Peyer's patch (tissue), 4 donors: ENCODE data around the gene FAM114A1. TPM values are rescaled to one million over a fixed set of nuclear protein-coding genes. Genes with fewer than 3 reads are reported as not detected.

Experiments used
- DNase-seq, 3 donors: peaks; one replicate each; pipeline ENCODE4 v3.0.0-alpha.2; 2017 to 2019
- H3K27ac ChIP-seq, 4 donors: fragments of 200-600 bp; sonication (generic); one replicate each; pipeline ENCODE4 v1.5.1; 2016 to 2019
- H3K27me3 ChIP-seq, 2 donors: fragments of 200-600 bp; sonication (generic); one replicate each; pipeline ENCODE4 v1.5.1; 2019
- H3K36me3 ChIP-seq, 3 donors: fragments of 200-600 bp; sonication (generic); one replicate each; pipeline ENCODE4 v1.5.1; 2016 to 2019
- H3K4me1 ChIP-seq, 4 donors: fragments of 200-600 bp; sonication (generic); one replicate each; pipeline ENCODE4 v1.5.1; 2016 to 2019
- H3K4me3 ChIP-seq, 4 donors: fragments of 200-600 bp; sonication (generic); 1 replicate in 3 of 4; 2 replicates in 1 of 4; pipeline ENCODE4 v1.5.1; 2016 to 2019; ENCODE audit warnings: mild to moderate bottlenecking in 1 of 4
- H3K9me3 ChIP-seq, 4 donors: fragments of 200-600 bp; sonication (generic); one replicate each; pipeline ENCODE4 v1.5.1; 2016 to 2019; ENCODE audit warnings: mild to moderate bottlenecking in 1 of 4
- CTCF ChIP-seq, 6 experiments: fragments of 450-650 bp in 4 of 6; fragments of 200-600 bp in 2 of 6; sonication (generic) in 1 of 6; IDR thresholded peaks; one replicate each; pipeline ENCODE4 v1.5.1; 2017 to 2019; ENCODE audit warnings: antibody characterized with exemption in 6 of 6, mild to moderate bottlenecking in 3 of 6, moderate library complexity in 1 of 6
- POLR2A ChIP-seq, 2 donors: fragments of 450-650 bp; IDR thresholded peaks; one replicate each; pipeline ENCODE4 v1.5.1; 2017; ENCODE audit warnings: antibody characterized with exemption in 2 of 2, mild to moderate bottlenecking in 2 of 2, moderate library complexity in 2 of 2
- total RNA-seq, 4 donors: library from RNA; depleted of rRNA; stranded (reverse); fragments of >200 nt; gene quantifications; one replicate each; pipeline ENCODE4 v1.1.0, GENCODE V29; 2016

FAM114A1 gene
- total RNA-seq, 4 donors from 2014 or later, result 52.2 to 106 (median 69.0) TPM

- no peak for TF ChIP-seq POLR2A (IDR thresholded peaks at IDR 0.05)
- TF ChIP-seq CTCF (IDR thresholded peaks at IDR 0.05), result no peak
- no peak overlapping the region for H3K27ac ChIP-seq
- H3K36me3 ChIP-seq, result no peaks in the 10 kb centered on the region
- H3K27me3 ChIP-seq, result no peaks in the 10 kb centered on the region
- H3K4me1 ChIP-seq, result no peaks in the 10 kb centered on the region
- no peak overlapping the region for H3K4me3 ChIP-seq
- no peak for DNase-seq
- peaks cover 0 to 4% (median 0%) of the 10 kb centered on the region in 4 donors for H3K9me3 ChIP-seq
Observed at GRCh38 chr4:38832624-38833528, 34.7 kb upstream of the FAM114A1 start.

- peaks cover 0 to 4% (median 0%) of the 10 kb centered on the region in 4 donors for H3K9me3 ChIP-seq
- no peak for TF ChIP-seq POLR2A (IDR thresholded peaks at IDR 0.05)
- TF ChIP-seq CTCF (IDR thresholded peaks at IDR 0.05), result no peak
- no peaks in the 10 kb centered on the region for H3K36me3 ChIP-seq
- no peaks in the 10 kb centered on the region for H3K27me3 ChIP-seq
- H3K4me1 ChIP-seq, result no peaks in the 10 kb centered on the region
- no peak for DNase-seq
- H3K27ac ChIP-seq, result no peak overlapping the region
- no peak overlapping the region for H3K4me3 ChIP-seq
Observed at GRCh38 chr4:38834570-38834969, 33.0 kb upstream of the FAM114A1 start.

- H3K4me1 ChIP-seq, result no peaks in the 10 kb centered on the region
- no peak for TF ChIP-seq POLR2A (IDR thresholded peaks at IDR 0.05)
- no peak for TF ChIP-seq CTCF (IDR thresholded peaks at IDR 0.05)
Observed at GRCh38 chr4:38837334-38837733, 30.3 kb upstream of the FAM114A1 start.

GRCh38 chr4:38837849-38838248 lies 29.8 kb upstream of the FAM114A1 start:
- Histone ChIP-seq H3K27ac (no peak overlapping the region), H3K27me3 (no peaks in the 10 kb centered on the region), H3K4me3 (no peak overlapping the region), H3K9me3 (peaks cover 0 to 4% (median 0%) of the 10 kb centered on the region in 4 donors), H3K36me3 (no peaks in the 10 kb centered on the region), H3K4me1 (no peaks in the 10 kb centered on the region)
- DNase-seq, result no peak
- TF ChIP-seq CTCF (IDR thresholded peaks at IDR 0.05), result no peak
- TF ChIP-seq POLR2A (IDR thresholded peaks at IDR 0.05), result no peak

More at GRCh38 chr4:38837334-38837733, 30.3 kb upstream of the FAM114A1 start:
- no peaks in the 10 kb centered on the region for H3K36me3 ChIP-seq
- H3K27ac ChIP-seq, result no peak overlapping the region
- H3K4me3 ChIP-seq, result no peak overlapping the region
- DNase-seq, result no peak
- peaks cover 0 to 4% (median 0%) of the 10 kb centered on the region in 4 donors for H3K9me3 ChIP-seq
- no peaks in the 10 kb centered on the region for H3K27me3 ChIP-seq

- H3K36me3 ChIP-seq, result no peaks in the 10 kb centered on the region
- no peaks in the 10 kb centered on the region for H3K4me1 ChIP-seq
- no peak for DNase-seq
- H3K4me3 ChIP-seq, result no peak overlapping the region
- H3K27me3 ChIP-seq, result no peaks in the 10 kb centered on the region
- TF ChIP-seq POLR2A (IDR thresholded peaks at IDR 0.05), result no peak
- TF ChIP-seq CTCF (IDR thresholded peaks at IDR 0.05), result no peak
- no peak overlapping the region for H3K27ac ChIP-seq
- H3K9me3 ChIP-seq, result no peaks in the 10 kb centered on the region
Observed at GRCh38 chr4:38842994-38843393, 24.6 kb upstream of the FAM114A1 start.
